ENCODE measurements around the gene TCAP. TPM values are rescaled to one million over a fixed set of nuclear protein-coding genes. Genes with fewer than 3 reads are reported as not detected.
"Not testable (repeated sequence)": the region's sequence is repeated elsewhere in the genome, so short reads cannot be mapped to it uniquely, and the experiment has no call there.

The TCAP gene
- total RNA-seq, 2 experiments from 2014 or later: 1.1 to 1.3 TPM

GRCh38 chr17:39703913-39704312 is 38.8 kb downstream of the TCAP start:
- DNase-seq: no peak
- Mint-ChIP-seq H3K27ac (no peak overlapping the region), H3K4me3 (no peak overlapping the region), H3K4me1 (peaks cover 21% of the 10 kb centered on the region), H3K36me3 (no peaks in the 10 kb centered on the region), H3K27me3 (peaks cover 39% of the 10 kb centered on the region), H3K9me3 (ENCODE audit: low read depth) (no peaks in the 10 kb centered on the region)
- CTCF ChIA-PET: no interaction called here
- ATAC-seq: no peak

GRCh38 chr17:39704821-39705551 is 39.8 kb downstream of the TCAP start:
- no peak for DNase-seq
- Mint-ChIP-seq H3K9me3 (ENCODE audit: low read depth) (no peaks in the 10 kb centered on the region), H3K4me3 (no peak overlapping the region), H3K36me3 (no peaks in the 10 kb centered on the region), H3K27me3 (peaks cover 29% of the 10 kb centered on the region), H3K27ac (no peak overlapping the region), H3K4me1 (peaks cover 17% of the 10 kb centered on the region)
- no peak for ATAC-seq
- CTCF ChIA-PET: no interaction called here

GRCh38 chr17:39705786-39706348 is 40.7 kb downstream of the TCAP start:
- H3K27ac Mint-ChIP-seq: no peak overlapping the region
- peaks cover 17% of the 10 kb centered on the region for H3K4me1 Mint-ChIP-seq
- no peak overlapping the region for H3K4me3 Mint-ChIP-seq
- no peaks in the 10 kb centered on the region for H3K9me3 Mint-ChIP-seq (ENCODE audit: low read depth)
- no peak for ATAC-seq
- CTCF ChIA-PET: interaction anchor here (0.8 to 1.3 kb wide), 2 partner anchors 25 to 83 kb away, joined by 3 read pairs; partner anchors contain the start of gene MIEN1
- no peak for DNase-seq
- no peaks in the 10 kb centered on the region for H3K36me3 Mint-ChIP-seq
- peaks cover 23% of the 10 kb centered on the region for H3K27me3 Mint-ChIP-seq

DNA sequence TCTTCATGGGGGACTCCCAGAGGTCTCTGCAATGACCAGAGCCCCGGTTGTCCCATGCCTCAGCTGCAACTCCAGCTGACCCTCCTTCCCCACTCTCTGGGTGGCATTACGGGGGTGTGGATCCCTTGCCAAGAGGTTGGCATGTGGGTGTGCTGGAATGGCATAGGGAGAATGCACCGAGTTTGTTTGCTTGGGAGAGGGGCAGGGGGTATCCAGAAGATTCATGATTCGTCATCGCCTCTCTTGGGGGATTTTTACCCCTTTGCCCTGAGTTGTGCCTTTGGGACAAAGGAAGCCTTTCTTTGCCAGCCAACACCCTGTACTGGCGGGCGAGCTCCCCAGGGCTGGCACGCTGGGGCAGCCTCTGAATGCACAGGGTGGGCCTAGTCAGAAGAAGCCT is 41.2 kb downstream of the TCAP start:
- Mint-ChIP-seq H3K27me3 (peaks cover 17% of the 10 kb centered on the region), H3K4me1 (peaks cover 17% of the 10 kb centered on the region), H3K9me3 (ENCODE audit: low read depth) (no peaks in the 10 kb centered on the region), H3K27ac (no peak overlapping the region), H3K36me3 (no peaks in the 10 kb centered on the region), H3K4me3 (no peak overlapping the region)
- no peak for DNase-seq
- CTCF ChIA-PET: interaction anchor here (0.8 to 1.3 kb wide), 2 partner anchors 24 to 84 kb away, joined by 3 read pairs; partner anchors contain the start of gene MIEN1
- ATAC-seq: no peak

GRCh38 chr17:39706921-39707337 is 41.8 kb downstream of the TCAP start:
- H3K9me3 Mint-ChIP-seq (ENCODE audit: low read depth): no peaks in the 10 kb centered on the region
- DNase-seq: no peak
- peaks cover 12% of the 10 kb centered on the region for H3K27me3 Mint-ChIP-seq
- H3K36me3 Mint-ChIP-seq: no peaks in the 10 kb centered on the region
- H3K4me3 Mint-ChIP-seq: no peak overlapping the region
- H3K27ac Mint-ChIP-seq: peak overlapping the region; percentile 53
- H3K4me1 Mint-ChIP-seq: peaks cover 17% of the 10 kb centered on the region
- ATAC-seq: no peak
- CTCF ChIA-PET: interaction anchor here (0.8 to 1.3 kb wide), 2 partner anchors 24 to 84 kb away, joined by 3 read pairs; partner anchors contain the start of gene MIEN1

DNA sequence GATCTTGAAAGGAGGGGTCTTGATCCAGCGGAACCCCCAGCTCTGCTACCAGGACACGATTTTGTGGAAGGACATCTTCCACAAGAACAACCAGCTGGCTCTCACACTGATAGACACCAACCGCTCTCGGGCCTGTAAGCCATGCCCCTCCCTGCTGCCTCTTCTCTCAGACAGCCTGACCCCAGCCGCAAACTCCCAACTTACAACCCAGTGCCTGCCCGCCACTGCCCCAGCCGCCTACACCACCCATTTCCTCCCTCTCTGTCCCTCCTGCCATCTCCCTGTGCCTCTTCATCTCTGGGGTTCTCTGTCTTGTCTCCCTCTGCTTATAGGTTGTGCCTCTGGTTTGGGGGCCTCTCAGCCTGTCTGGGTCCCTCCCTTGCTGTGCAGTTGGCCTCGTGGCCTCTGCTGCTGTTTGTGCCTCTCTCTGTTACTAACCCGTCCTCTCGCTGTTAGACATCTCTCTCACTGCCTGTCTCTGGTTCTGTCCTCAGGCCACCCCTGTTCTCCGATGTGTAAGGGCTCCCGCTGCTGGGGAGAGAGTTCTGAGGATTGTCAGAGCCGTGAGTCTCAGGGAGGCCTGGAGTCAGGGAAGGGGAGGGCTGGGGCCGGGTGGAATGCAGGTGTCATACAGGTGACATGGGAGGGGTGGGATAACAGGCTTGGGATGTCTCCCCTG is 44.3 kb downstream of the TCAP start:
- ATAC-seq: no peak
- H3K4me1 Mint-ChIP-seq: peaks cover 11% of the 10 kb centered on the region
- DNase-seq: no peak
- CTCF ChIA-PET: interaction anchor here (2.3 kb wide), 1 partner anchor 88 kb away, joined by 6 read pairs; no protein-coding TSS in a partner anchor
- no peak overlapping the region for H3K4me3 Mint-ChIP-seq
- no peaks in the 10 kb centered on the region for H3K9me3 Mint-ChIP-seq (ENCODE audit: low read depth)
- H3K27me3 Mint-ChIP-seq: no peaks in the 10 kb centered on the region
- no peaks in the 10 kb centered on the region for H3K36me3 Mint-ChIP-seq
- H3K27ac Mint-ChIP-seq: no peak overlapping the region

DNA sequence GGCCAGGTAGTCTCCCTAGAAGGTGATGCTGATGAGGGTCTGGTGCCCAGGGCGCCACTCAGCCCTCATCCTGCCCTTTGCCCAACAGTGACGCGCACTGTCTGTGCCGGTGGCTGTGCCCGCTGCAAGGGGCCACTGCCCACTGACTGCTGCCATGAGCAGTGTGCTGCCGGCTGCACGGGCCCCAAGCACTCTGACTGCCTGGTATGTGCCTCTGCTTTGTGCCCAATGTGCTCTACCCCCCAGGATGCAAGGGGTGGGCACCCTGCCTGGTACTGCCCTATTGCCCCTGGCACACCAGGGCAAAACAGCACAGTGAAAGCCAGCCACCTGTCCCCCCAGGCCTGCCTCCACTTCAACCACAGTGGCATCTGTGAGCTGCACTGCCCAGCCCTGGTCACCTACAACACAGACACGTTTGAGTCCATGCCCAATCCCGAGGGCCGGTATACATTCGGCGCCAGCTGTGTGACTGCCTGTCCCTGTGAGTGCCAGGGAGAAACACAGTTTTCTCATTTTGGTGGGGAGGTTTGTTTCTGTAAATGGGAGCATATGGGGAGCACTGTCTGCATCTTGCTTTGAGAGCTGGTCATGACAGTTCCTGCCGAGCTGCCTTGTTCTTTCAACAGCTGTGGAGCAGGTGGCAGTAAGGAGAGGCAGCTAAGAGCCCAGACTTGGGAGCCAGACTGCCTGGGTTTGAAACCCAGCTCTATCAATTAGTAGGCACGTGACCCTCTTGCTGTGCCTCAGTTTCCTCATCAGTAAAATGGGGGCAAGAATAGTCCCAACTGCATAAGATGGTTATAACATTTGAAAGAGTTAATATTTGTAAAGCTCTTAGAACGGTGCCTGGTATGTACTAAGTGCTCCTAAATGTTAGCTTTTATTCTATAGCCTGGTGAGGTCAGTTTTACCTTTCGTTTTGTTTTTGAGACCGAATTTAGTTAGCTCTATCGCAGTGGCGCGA is 45.1 kb downstream of the TCAP start:
- Mint-ChIP-seq H3K4me3 (no peak overlapping the region), H3K4me1 (peaks cover 11% of the 10 kb centered on the region), H3K27me3 (no peaks in the 10 kb centered on the region), H3K27ac (no peak overlapping the region), H3K36me3 (no peaks in the 10 kb centered on the region), H3K9me3 (ENCODE audit: low read depth) (no peaks in the 10 kb centered on the region)
- DNase-seq (no peak), ATAC-seq (no peak)
- CTCF ChIA-PET: interaction anchor here (0.5 to 1.7 kb wide), 3 partner anchors 11 to 21 kb away, joined by 3 to 4 read pairs (median 3); no protein-coding TSS in a partner anchor

DNA sequence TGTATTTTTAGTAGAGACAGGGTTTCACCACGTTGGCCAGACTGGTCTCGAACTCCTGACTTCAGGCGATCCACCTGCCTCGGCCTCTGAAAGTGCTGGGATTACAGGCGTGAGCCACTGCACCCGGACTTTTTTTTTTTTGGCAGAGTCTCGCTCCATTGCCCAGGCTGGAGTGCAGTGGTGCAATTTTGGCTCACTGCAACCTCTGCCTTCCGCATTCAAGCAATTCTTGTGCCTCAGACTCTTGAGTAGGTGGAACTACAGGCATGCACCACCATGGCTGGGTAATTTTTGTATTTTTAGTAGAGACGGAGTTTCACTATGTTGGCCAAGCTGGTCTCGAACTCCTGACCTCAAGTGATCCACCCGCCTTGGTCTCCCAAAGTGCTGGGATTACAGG is 45.9 kb downstream of the TCAP start:
- H3K4me1 Mint-ChIP-seq: peaks cover 11% of the 10 kb centered on the region
- not testable (repeated sequence) for H3K27ac Mint-ChIP-seq; H3K4me3 Mint-ChIP-seq; H3K36me3 Mint-ChIP-seq; H3K9me3 Mint-ChIP-seq (ENCODE audit: low read depth); ATAC-seq; DNase-seq; H3K27me3 Mint-ChIP-seq
- CTCF ChIA-PET: interaction anchor here (0.5 to 1.7 kb wide), 3 partner anchors 10 to 20 kb away, joined by 3 to 4 read pairs (median 3); no protein-coding TSS in a partner anchor

- no peaks in the 10 kb centered on the region for H3K9me3 Mint-ChIP-seq (ENCODE audit: low read depth)
These were observed 46.7 kb downstream of the TCAP start for GRCh38 chr17:39711851-39712250.

DNA sequence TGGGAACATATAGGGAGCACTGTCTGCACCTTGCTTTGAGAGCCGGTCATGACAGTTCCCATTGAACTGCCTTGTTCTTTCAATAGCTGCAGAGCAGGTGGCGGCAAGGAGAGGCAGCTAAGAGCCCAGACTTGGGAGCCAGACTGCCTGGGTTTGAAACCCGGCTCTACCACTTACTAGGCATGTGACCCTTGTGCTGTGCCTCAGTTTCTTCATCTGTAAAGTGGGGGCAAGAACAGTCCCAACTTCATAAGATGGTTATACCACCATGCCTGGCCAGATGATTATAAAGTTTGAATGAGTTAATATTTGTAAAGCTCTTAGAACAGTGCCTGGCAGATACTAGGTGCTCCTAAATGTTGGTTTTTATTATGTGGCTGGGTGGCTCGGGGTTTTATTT is 49.1 kb downstream of the TCAP start:
- Mint-ChIP-seq H3K36me3 (no peaks in the 10 kb centered on the region), H3K27me3 (no peaks in the 10 kb centered on the region), H3K9me3 (ENCODE audit: low read depth) (no peaks in the 10 kb centered on the region), H3K4me1 (no peaks in the 10 kb centered on the region), H3K27ac (no peak overlapping the region), H3K4me3 (no peak overlapping the region)
- ATAC-seq (no peak), DNase-seq (no peak)
- CTCF ChIA-PET: interaction anchor here (0.9 kb wide), 1 partner anchor 15 kb away, joined by 3 read pairs; no protein-coding TSS in a partner anchor

More at GRCh38 chr17:39711851-39712250, 46.7 kb downstream of the TCAP start:
- no peak for ATAC-seq
- peaks cover 8% of the 10 kb centered on the region for H3K4me1 Mint-ChIP-seq
- CTCF ChIA-PET: interaction anchor here (1.5 kb wide), 1 partner anchor 19 kb away, joined by 3 read pairs; the partner anchor contains the start of gene MIEN1
- no peaks in the 10 kb centered on the region for H3K27me3 Mint-ChIP-seq
- no peak overlapping the region for H3K4me3 Mint-ChIP-seq
- no peak overlapping the region for H3K27ac Mint-ChIP-seq
- H3K36me3 Mint-ChIP-seq: no peaks in the 10 kb centered on the region
- DNase-seq: no peak

- CTCF ChIA-PET: interaction anchor here (0.8 to 2.3 kb wide), 2 partner anchors 62 to 94 kb away, joined by 3 to 6 read pairs; no protein-coding TSS in a partner anchor
- ATAC-seq: no peak
- Mint-ChIP-seq H3K9me3 (ENCODE audit: low read depth) (no peaks in the 10 kb centered on the region), H3K36me3 (no peaks in the 10 kb centered on the region), H3K27ac (no peak overlapping the region), H3K27me3 (no peaks in the 10 kb centered on the region), H3K4me1 (no peaks in the 10 kb centered on the region), H3K4me3 (no peak overlapping the region)
- no peak for DNase-seq
These were observed 50.4 kb downstream of the TCAP start for GRCh38 chr17:39715375-39716072.
